ENCODE measurements around the gene GREB1L.
"Not testable (repeated sequence)": the region's sequence is repeated elsewhere in the genome, so short reads cannot be mapped to it uniquely, and the experiment has no call there.

GREB1L gene

DNA sequence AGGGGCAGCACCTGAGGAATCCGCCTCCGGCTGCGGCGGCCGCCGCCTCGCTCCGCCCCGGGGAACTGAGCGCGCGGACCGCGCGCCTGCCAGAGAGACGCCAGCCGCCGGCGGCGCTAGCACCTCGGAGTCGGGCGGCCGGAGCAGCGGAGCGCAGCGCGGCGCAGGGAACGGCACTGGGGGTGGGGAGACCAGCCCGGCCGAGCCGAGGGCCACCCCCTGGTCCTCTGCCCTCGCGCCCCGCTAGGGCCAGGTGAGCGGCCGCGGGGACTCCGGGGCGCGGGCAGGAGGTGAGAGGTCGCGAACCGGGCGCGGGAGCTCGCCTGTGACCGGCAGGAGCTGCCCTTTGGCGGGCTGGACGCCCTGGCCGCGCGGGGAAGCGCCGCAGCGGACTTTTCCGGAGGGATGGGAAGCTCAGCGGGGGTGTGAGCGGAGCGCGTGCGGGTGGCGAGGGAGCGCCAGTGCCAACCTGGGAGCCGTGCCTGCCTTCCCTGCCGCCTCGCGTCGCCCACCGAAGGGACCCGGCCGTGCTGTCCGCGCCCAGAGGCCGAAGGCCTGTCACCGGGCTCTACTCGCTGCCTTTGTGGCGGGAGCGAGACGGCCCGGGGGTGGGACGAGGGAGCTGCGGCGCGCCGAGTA, at the start of gene GREB1L:
Gene GREB1L, plus strand, starts transcription at position 92 of the 639 bp plus-strand sequence. CDS start 141,287 bp downstream, outside the sequence.
- DNase-seq: peak; percentile 77

DNA sequence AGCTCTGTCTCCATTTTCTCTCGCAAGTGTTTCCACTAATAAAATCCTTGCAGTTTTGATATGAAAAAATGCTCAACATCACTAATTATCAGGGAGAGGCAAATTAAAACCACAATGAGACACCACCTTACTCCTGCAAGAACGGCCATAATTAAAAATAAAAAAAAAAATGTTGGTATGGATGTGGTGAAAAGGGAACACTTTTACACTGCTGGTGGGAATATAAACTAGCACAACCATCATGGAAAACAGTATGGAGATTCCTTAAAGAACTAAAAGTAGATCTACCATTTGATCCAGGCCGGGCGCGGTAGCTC, 49.8 kb upstream of the GREB1L start:
- DNase-seq: no peak

DNA sequence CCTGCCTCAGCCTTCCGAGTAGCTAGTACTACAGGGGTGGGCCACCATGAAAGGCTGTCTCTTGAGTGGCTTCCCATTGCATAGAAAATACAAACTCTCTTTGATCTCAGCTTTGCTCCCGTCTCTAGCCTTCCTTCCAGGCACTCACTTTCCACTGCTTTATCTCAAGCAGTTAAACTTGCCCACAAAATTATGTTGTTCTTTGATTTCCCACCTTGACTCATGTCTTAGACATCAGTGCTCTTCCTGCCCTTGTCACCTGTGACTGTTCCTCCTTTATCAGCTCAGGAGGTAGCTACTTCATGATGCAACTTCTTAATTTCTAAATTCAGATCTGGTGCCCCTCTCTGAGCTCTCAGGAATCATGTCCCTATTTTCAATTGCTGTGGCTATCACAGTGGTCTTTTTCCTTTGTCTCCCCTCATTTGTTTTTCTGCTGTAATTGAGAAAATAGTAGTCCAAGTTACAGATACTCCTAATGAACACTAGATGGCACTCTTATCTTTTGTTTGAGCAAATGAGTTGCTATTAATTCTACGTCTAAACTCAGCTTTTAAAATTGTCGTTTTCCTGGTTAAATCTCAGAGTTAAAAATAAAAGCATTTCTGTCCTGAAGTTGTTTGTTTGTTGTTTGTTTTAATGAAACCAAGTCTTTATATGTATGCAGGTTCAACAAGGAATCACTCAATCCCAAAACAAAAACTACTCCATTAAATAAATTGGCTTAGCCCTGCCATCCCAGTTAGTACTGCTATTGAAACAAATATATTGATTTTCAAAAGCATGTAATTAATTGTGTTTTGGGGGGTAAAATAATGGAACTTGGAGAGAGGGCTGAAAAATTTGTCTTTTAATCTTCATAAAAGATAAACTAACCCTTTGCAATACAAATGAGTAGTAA, 46.9 kb upstream of the GREB1L start:
- peak; percentile 61 for DNase-seq

DNA sequence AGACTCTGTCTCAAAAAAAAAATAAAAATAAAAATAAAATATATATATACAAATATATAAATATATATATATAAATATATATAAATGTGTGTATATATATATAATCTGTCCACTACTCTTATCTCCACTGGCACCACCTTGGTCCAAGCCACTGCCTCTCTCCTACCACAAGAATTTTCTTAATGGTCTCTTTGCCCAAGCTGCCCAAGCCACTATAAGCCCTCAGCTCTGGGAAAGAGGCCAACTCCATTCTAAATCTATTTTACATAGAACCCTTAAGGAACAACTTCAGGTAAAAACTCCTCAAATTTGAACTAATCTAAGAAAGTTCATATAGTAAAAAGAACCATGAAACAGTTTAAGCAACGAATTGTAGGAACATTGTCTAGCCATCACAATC, 45.6 kb upstream of the GREB1L start:
- no peak for DNase-seq

DNA sequence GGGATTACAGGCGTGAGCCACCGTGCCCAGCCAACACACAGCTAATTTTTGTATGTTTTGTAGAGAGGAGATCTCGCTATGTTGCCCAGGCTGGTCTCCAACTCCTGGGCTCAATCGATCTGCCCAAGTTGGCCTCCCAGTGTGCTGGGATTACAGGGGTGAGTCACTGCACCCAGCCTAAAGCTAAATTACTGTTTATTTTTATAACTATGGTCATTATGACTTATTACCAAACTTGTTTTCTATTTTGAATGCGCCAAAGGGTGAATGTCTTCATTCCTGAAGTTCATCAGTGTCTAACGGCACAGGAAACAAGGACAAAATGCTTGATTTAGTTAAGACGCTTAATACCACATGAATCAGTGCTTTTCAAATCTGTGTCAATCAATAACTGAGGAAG, 38.9 kb upstream of the GREB1L start:
- no peak for DNase-seq

DNA sequence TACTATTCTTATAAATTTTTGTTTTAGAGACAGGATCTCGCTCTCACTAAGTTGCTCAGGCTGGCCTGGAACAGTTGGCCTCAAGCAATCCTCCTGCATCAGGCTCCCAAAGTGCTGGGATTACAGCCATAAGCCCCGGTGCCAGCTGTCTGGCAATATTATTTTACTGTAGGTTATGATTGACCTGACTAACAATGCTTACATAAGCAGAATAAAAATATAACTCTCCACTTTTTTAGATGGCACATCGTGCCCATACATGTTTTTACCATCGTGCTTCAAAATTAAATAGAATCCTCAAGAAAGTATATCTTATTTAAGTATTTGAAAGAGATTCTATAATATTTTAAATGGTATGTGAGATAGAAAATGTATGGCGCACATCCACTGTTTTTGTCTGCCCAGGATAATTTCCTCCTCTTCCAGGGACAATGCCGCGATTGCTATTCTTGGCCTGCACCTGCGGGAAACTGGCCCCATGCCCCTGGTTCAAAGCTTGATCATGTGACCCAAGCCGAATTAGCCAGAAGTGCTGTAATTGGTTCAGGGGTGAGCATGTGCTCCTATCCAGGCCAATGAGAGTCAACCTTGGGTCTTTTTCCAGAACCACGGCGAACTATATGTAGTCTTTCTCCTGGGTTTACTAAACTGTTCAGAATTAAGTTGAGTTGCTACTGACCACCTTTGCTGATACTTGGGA, 38.3 kb upstream of the GREB1L start:
- no peak for DNase-seq

DNA sequence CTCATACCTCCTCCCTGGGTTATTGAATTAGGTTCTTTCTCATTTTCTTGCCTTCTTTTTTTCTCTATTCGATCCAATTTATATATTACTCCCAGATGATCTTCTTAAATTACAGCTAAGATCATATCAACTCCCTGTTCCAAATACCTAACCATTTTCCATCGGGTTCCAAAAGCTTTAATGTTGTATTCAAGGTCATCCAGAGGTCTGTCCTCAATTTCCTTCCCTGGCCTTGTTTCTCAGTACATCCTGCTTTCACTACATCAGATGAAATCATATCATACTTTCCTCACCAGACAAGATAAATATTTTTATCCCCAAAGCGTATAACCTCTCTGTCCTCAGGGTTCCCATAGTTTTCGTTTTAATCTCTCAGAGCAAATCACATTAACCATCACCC, 36.3 kb upstream of the GREB1L start:
- no peak for DNase-seq

DNA sequence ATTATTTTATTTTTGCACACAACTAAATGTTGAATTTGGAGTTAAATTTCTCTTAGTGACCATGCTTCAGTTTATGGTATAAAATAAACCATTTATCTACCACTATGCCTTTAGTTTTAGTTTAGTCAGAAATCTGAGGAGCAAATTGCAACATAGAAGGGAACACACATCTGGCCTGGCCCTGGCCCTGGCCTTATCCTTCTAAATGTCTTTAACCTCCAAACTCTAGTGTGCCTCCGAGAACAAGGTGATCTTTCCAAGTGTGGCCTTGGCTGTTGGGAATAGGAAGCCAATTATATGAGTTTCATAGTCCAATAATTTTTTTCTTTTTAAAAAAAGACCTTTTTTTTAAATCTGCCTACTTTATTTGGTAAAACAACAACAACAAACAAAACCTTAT, 31.8 kb upstream of the GREB1L start:
- DNase-seq: no peak

DNA sequence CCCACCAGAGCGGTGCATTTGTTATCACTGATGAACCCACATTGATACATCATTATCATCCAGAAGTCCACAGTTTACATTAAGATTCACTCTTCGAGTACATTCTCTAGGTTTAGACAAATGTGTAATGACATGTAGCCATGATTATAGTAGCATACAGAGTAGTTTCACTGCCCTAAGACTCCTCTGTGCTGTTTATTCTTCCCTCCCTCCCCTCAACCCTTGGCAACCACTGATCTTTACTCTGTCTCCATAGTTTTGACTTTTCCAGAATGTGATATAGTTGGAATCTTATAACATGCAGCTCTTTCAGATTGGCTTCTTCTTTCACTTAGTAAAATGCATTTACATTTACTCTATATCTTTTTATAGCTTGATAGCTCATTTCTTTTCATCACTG, 31.2 kb upstream of the GREB1L start:
- DNase-seq: no peak

DNA sequence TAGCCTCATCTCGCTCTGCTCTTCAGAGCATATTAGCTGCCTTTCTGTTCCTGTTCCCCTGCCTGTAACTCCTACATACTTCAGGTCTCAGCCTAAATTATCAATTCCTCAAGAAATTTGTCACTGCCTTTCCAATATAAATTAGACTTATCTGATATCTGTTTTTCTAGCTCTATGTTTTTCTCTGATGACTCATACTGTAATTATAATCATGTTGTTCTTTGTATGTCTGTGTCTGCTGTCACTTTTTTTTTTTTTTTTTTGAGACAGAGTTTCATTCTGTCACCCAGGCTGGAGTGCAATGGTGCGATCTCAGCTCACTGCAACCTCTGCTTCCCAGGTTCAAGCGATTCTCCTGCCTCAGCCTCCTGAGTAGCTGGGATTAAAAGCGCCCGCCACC, 27.6 kb upstream of the GREB1L start:
- not testable (repeated sequence) for DNase-seq

DNA sequence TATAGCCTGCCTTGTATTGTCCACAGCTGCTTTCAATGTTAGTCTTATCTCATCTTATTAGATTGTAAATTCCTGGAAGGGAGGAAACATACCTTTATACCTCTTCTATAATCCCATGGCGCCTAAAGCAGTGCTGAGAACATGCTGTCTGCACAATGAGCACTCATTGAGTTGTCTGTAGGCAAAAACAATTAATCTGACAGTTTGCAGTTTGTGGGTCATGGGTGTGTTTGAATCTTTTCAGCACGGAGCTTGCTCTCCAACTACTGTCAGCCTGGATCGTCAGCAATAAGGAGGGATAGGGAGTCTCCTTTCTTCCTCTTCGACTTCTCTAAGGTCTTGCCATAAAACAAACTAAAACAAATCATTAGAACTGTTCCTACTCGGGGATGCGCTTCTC, 26.5 kb upstream of the GREB1L start:
- DNase-seq: no peak

DNA sequence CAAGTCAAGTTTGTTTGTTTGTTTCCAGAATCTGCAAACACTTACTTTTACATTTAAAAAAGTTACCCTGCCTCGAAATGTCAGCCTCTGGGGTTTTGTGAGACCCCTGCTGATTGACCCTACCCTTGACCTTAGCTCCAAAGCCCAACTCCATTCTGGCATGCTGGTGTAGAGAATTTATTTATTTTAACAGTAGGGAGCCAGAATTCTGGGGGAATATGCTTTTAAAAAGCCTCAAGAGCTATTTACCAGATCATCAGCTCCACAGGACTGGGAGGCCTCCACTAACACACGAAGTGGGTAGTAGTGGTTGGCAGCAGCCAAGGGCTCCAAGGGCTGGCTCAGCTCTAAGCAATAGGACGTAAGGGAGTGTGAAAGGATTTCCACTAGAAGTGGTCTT, 23.2 kb upstream of the GREB1L start:
- no peak for DNase-seq

DNA sequence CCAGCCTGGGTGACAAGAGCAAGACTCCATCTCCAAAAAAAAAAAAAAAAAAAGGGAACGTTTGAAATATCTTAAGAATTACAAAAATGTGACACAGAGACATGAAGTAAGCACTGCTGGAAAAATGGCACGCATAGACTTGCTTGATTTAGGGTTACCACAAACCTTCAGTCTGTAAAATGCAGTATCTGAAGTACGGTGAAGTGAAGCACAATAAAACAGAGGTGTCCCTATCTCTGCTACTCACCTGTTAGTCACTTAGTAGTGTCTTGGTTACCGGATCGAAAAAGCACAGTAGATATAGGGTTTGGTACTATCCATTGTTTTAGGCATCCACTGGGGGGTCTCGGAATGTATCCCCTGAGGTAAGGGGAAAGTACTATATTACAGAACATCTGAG, 11.6 kb upstream of the GREB1L start:
- no peak for DNase-seq

DNA sequence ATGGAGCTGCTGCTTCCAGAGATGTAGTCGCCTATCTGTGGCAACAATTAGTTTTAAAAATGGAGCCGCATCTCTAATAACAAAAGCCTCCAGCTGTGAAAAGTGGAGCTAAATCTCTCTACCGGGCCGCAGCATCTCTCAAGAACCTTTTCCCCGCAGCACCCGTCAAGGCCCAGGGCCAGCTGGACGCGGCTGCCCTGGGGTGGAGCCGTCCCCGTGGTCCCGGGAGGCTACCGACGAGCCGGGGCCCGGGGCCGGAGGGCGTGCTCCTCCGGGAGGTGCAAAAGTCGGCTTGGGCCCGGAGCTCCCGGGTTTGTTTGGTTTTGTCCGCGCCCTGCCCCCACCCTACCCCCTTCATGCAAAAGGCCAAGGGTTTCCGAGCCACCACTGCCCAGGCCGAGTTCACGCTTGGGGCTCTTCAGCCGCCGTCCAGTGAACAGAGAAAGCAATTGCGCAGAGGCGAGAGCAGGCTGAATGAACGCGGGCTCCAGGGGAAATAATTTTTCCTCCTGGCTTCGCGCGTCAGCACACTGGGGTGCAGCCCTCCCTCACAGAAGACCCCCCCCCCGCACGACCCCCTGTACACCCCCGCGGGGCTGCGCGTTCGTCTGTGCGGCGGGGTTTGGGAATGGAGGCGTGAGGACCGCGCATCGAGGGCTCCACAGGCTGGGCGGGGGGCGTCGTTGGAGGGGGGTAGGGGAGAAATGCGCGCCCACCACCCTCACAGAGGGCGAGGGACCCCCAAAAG, 557 bp upstream of the GREB1L start:
- no peak for DNase-seq

DNA sequence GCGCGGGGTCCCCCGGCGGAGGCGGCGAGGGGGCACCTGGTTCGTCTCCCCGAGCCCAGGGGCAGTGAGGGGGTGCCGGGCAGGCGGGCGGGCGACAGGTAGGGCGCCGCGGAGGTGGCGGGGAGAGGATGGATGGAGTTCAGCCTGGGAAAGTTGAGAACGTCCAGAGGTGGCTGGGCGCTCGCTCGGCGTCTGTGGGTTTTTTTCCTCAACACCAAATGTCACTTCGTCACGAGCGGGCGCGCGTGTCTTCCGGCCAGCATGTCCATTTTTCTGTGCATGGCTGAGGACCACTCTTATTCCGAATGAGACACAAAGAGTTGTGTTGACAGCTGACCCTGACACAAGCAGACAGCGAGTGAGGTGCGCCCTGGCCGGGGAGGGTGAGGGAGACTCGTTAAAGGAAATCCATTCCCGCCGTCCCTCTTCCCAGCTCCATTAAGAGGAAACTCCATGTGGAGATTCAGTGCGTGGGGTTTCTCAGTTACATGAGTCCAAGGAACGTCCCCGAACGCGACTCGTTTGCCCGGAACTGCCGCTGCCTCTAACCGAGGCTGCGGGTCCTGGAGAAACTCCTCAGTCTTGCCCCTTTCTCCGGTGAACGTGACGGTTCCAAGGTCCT, 859 bp downstream of the GREB1L start:
- DNase-seq: no peak

DNA sequence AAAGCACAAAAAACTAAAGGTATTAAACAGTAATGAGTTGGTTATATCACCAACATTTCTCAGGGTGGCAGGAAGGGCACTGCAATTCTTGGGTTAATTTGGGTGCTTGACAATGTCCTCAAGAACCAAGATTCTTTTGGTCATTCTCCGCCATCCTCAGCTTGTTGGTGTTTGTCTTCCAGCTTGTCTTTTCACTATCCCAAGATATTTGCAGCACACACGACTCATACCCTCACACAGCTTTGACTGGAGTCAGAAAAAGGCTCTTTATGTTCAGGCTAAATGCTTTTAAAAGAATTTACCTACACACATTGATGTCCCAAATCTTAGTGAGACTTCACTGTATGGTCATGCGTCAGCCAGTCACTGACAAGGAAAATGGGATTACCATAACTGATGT, 12.5 kb downstream of the GREB1L start:
- peak; percentile 12 for DNase-seq

DNA sequence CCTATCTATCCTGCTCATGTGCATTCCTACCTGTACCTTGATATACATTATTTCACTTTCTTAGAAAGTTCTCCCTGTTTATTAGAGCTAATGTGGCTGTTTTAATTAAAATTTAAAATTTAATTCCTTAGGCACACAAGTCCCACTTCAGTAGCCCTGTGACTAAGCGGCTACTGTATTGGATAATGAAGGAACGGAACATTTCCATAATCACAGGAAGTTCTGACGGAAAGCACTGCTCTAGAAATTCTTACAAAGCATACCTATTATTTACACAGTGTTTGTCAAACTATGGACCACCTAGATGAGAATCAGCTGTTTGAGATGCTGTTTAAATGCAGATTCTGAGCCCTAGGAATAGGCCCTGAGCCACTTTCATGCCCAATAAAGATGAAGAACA, 13.2 kb downstream of the GREB1L start:
- no peak for DNase-seq

DNA sequence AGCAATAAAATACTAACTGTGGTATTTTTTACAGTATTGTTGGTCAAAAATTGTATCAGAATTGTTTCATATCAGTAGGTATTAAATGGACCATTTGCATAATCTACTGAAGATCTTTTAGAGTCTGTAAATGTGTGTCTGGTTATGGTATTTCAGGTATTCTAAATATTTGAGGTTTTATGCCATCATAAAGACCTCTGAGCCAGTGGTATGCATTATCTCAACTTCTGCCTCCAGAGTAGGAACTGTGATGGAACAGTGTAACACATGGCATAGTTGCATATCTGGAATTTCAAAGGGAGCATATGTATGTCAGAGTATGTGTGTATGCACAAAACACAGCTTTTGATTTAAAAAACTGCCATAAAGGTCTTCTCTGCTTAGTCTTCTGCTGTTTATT, 15.4 kb downstream of the GREB1L start:
- peak; percentile 83 for DNase-seq

DNA sequence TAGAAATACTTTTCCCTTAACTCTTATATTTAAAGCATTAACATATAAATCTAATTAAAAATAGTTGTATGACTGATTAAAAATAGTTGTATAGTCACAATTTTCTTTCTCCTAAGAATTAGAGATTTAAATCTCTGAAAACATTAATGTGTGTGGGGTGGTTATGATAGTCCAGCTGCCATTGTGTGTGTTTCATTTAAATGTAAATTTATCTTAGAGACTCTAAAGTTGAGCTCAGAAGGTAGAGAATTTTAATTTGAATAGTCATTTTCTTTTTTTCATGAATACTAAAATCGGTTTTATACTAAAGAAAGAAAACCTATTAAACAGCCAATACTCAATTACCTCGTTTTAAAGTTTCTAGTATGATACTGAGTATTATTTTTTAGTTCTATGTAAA, 18.6 kb downstream of the GREB1L start:
- DNase-seq: no peak

DNA sequence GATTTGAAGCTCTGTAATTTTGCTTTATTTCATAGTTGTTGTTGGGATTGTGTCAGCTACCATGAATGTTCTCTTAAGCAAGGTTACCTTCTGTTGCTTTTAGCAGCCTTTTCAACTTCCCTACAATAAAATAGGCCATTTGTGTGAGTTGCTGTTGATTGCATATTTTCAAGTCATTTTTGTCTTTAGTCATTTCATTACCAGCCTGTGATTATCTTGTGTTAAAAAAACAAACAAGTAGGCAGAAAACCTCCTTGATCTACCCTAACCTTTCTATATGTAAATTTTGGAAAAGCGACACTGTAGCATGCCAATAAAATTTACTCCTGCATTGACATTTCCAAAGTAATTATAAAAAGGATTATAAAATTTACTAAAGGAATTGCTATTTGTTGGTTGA, 19.3 kb downstream of the GREB1L start:
- no peak for DNase-seq

DNA sequence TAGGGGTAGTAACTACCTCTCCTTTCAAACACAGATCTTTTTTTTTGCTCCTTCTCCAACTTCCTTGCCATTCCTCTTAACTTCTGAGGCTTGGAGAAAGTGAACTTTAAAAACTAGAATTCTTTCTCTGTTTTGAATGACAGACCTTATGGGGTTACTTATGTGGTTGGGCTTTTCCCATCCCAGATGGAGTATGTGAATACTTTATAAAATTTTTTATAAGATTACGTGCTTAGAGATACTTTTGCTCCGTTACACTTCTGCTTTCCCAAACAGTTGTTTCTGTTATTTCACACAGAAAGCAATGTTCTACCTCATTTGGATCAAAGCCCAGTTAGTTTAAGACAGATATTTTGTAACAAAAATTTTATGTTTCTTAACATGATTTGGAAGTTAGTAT, 20.2 kb downstream of the GREB1L start:
- no peak for DNase-seq

DNA sequence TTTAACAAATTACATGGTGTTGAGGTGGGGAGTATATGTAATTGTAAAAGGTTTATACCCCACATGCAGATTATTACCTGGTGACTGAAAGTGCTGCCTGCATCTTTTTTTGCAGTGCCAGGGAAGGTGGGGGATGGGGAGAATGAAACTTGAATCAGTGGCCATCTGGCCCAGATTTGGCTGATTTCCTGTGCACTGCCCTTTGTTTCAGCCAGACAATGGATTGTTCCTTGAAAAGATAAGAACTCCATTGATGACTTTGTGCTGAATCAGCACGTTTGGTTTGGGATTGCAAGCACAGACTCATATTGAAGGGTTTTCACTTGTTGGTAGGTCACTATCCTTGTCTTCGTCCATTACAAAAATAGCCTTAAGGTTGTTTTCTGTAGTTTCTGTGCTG, 20.9 kb downstream of the GREB1L start:
- no peak for DNase-seq

DNA sequence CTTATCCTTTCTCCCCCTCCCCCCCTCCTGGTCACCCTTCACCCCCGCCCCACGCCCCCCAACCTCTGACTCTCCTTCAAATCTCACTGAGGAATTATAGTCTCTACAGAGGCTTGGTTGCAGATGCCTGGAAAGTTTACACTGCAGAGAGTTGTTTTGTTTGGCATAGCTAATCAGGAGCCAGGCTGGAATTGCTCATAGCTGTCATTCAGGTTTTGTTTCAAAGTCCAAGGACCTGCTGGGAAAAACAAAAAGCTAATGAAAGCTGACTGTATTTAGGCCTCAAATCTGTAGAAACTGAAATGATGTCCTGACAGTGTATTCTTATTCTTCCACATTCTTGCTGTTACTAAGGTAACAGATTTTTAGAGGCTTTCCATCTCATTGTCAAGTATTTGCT, 22.6 kb downstream of the GREB1L start:
- no peak for DNase-seq

Data from NCI-H226 (cell line).